BE2C (cell line): Measurements from ENCODE around the gene TEX48.

Experiments used
- DNase-seq: peaks from one replicate; pipeline ENCODE4 v3.0.0-alpha.2; 2020
- H3K27me3 ChIP-seq: fragments of 250-450 bp; sonication (Bioruptor Pico); 2 replicates; pipeline ENCODE4 v1.5.1; 2020; ENCODE audit warnings: mild to moderate bottlenecking
- H3K36me3 ChIP-seq: fragments of 250-450 bp; sonication (Bioruptor Pico); 2 replicates; pipeline ENCODE4 v1.5.1; 2020; ENCODE audit warnings: mild to moderate bottlenecking
- H3K4me1 ChIP-seq: fragments of 250-450 bp; sonication (Bioruptor Pico); 2 replicates; pipeline ENCODE4 v1.5.1; 2020
- H3K4me3 ChIP-seq: 2 replicates; pipeline ENCODE4 v1.5.1; 2011; ENCODE audit warnings: low read depth, low read length
- H3K9me3 ChIP-seq: fragments of 250-450 bp; sonication (Bioruptor Pico); 2 replicates; pipeline ENCODE4 v1.5.1; 2020
- CTCF ChIP-seq: IDR thresholded peaks from 2 replicates; pipeline ENCODE4 v1.5.1; 2012; ENCODE audit warnings: mild to moderate bottlenecking, low read depth, low read length

The TEX48 gene

GRCh38 chr9:114641967-114642366 is 40.0 kb downstream of the TEX48 start:
- no peak for TF ChIP-seq CTCF
- no peaks in the 10 kb centered on the region for H3K27me3 ChIP-seq
- no peak overlapping the region for H3K4me3 ChIP-seq
- H3K9me3 ChIP-seq, result no peaks in the 10 kb centered on the region
- no peak for DNase-seq
- H3K4me1 ChIP-seq, result no peaks in the 10 kb centered on the region
- H3K36me3 ChIP-seq, result peaks cover 23% of the 10 kb centered on the region

- no peaks in the 10 kb centered on the region for H3K27me3 ChIP-seq
- H3K9me3 ChIP-seq, result no peaks in the 10 kb centered on the region
- no peak for TF ChIP-seq CTCF
- no peak for DNase-seq
- H3K36me3 ChIP-seq, result peaks cover 7% of the 10 kb centered on the region
- H3K4me1 ChIP-seq, result no peaks in the 10 kb centered on the region
- no peak overlapping the region for H3K4me3 ChIP-seq
Observed at GRCh38 chr9:114638404-114638803, 43.6 kb downstream of the TEX48 start.

- Histone ChIP-seq H3K4me1 (no peaks in the 10 kb centered on the region), H3K36me3 (peaks cover 13% of the 10 kb centered on the region), H3K27me3 (no peaks in the 10 kb centered on the region), H3K4me3 (no peak overlapping the region), H3K9me3 (no peaks in the 10 kb centered on the region)
- TF ChIP-seq CTCF, result no peak
- DNase-seq, result no peak
Observed at GRCh38 chr9:114634387-114634786, 47.6 kb downstream of the TEX48 start.

- Histone ChIP-seq H3K36me3 (peaks cover 10% of the 10 kb centered on the region), H3K27me3 (no peaks in the 10 kb centered on the region), H3K9me3 (no peaks in the 10 kb centered on the region), H3K4me1 (no peaks in the 10 kb centered on the region), H3K4me3 (no peak overlapping the region)
- no peak for TF ChIP-seq CTCF
- no peak for DNase-seq
Observed at GRCh38 chr9:114633438-114634089, 48.4 kb downstream of the TEX48 start.

- H3K4me3 ChIP-seq, result no peak overlapping the region
- H3K27me3 ChIP-seq, result no peaks in the 10 kb centered on the region
- no peaks in the 10 kb centered on the region for H3K9me3 ChIP-seq
- no peak for TF ChIP-seq CTCF
- H3K4me1 ChIP-seq, result no peaks in the 10 kb centered on the region
- DNase-seq, result no peak
- H3K36me3 ChIP-seq, result peaks cover 10% of the 10 kb centered on the region
Observed at GRCh38 chr9:114631166-114631565, 50.8 kb downstream of the TEX48 start.

GRCh38 chr9:114629563-114630090 is 52.4 kb downstream of the TEX48 start:
- DNase-seq, result no peak
- no peaks in the 10 kb centered on the region for H3K4me1 ChIP-seq
- no peak for TF ChIP-seq CTCF
- H3K9me3 ChIP-seq, result no peaks in the 10 kb centered on the region
- H3K4me3 ChIP-seq, result no peak overlapping the region
- H3K27me3 ChIP-seq, result no peaks in the 10 kb centered on the region
- peaks cover 10% of the 10 kb centered on the region for H3K36me3 ChIP-seq
